ENCODE measurements around the gene TDP2. TPM values are rescaled to one million over a fixed set of nuclear protein-coding genes. Genes with fewer than 3 reads are reported as not detected.
A peak's percentile ranks its signal among the peaks of the same experiment; 100 is the strongest.

TDP2 gene
- total RNA-seq, 2 donors from 2014 or later = 209 to 408 TPM

- intact Hi-C loops (cut with DNase I) = no loop called here
- Histone ChIP-seq H3K9me3 (no peaks in the 10 kb centered on the region), H3K36me3 (no peaks in the 10 kb centered on the region), H3K9ac (ENCODE audit: low read depth in 2 of 2, low read length in 2 of 2) (no peak overlapping the region), H3K27me3 (no peaks in the 10 kb centered on the region), H3K4me1 (peaks cover 16% of the 10 kb centered on the region), H3K27ac (peak overlapping the region; percentile 55), H3K4me3 (no peak overlapping the region)
- no peak for DNase-seq
- TF ChIP-seq CTCF (IDR thresholded peaks at IDR 0.05) = no peak
Measured at GRCh38 chr6:24660105-24660504, 6.6 kb downstream of the TDP2 start.

GRCh38 chr6:24659561-24659960, 7.1 kb downstream of the TDP2 start:
- no peak for TF ChIP-seq CTCF (IDR thresholded peaks at IDR 0.05)
- Histone ChIP-seq H3K4me3 (no peak overlapping the region), H3K36me3 (no peaks in the 10 kb centered on the region), H3K27ac (peak overlapping the region; percentile 55), H3K27me3 (no peaks in the 10 kb centered on the region), H3K9me3 (no peaks in the 10 kb centered on the region), H3K4me1 (peaks cover 16% of the 10 kb centered on the region), H3K9ac (ENCODE audit: low read depth in 2 of 2, low read length in 2 of 2) (no peak overlapping the region)
- intact Hi-C loops (cut with DNase I) = no loop called here
- no peak for DNase-seq

GRCh38 chr6:24658573-24659560, 7.8 kb downstream of the TDP2 start:
- Histone ChIP-seq H3K36me3 (no peaks in the 10 kb centered on the region), H3K27me3 (no peaks in the 10 kb centered on the region), H3K9ac (ENCODE audit: low read depth in 2 of 2, low read length in 2 of 2) (no peak overlapping the region), H3K4me3 (no peak overlapping the region), H3K9me3 (no peaks in the 10 kb centered on the region), H3K4me1 (peaks cover 16% of the 10 kb centered on the region), H3K27ac (no peak overlapping the region)
- TF ChIP-seq CTCF (IDR thresholded peaks at IDR 0.05) = no peak
- intact Hi-C loops (cut with DNase I) = no loop called here
- DNase-seq = peak; percentile 76

GRCh38 chr6:24655215-24655614, 11.5 kb downstream of the TDP2 start:
- H3K4me1 ChIP-seq = no peaks in the 10 kb centered on the region
- intact Hi-C loops (cut with DNase I) = no loop called here
- H3K27ac ChIP-seq = no peak overlapping the region
- no peak for TF ChIP-seq CTCF (IDR thresholded peaks at IDR 0.05)
- H3K9me3 ChIP-seq = no peaks in the 10 kb centered on the region
- H3K4me3 ChIP-seq = no peak overlapping the region
- peaks cover 8% of the 10 kb centered on the region for H3K36me3 ChIP-seq
- no peaks in the 10 kb centered on the region for H3K27me3 ChIP-seq
- no peak overlapping the region for H3K9ac ChIP-seq (ENCODE audit: low read depth in 2 of 2, low read length in 2 of 2)
- DNase-seq = no peak

GRCh38 chr6:24650365-24650764, 16.3 kb downstream of the TDP2 start:
- DNase-seq = no peak
- peaks cover 13% of the 10 kb centered on the region for H3K36me3 ChIP-seq
- intact Hi-C loops (cut with DNase I) = no loop called here
- H3K9me3 ChIP-seq = no peaks in the 10 kb centered on the region
- no peak overlapping the region for H3K9ac ChIP-seq (ENCODE audit: low read depth in 2 of 2, low read length in 2 of 2)
- peaks cover 4% of the 10 kb centered on the region for H3K4me1 ChIP-seq
- no peak overlapping the region for H3K27ac ChIP-seq
- no peak for TF ChIP-seq CTCF (IDR thresholded peaks at IDR 0.05)
- H3K4me3 ChIP-seq = no peak overlapping the region
- no peaks in the 10 kb centered on the region for H3K27me3 ChIP-seq
